ENCODE measurements around the gene ACOT2.
A peak's percentile ranks its signal among the peaks of the same experiment; 100 is the strongest.
"Not testable (repeated sequence)": the region's sequence is repeated elsewhere in the genome, so short reads cannot be mapped to it uniquely, and the experiment has no call there.

ACOT2 gene

DNA sequence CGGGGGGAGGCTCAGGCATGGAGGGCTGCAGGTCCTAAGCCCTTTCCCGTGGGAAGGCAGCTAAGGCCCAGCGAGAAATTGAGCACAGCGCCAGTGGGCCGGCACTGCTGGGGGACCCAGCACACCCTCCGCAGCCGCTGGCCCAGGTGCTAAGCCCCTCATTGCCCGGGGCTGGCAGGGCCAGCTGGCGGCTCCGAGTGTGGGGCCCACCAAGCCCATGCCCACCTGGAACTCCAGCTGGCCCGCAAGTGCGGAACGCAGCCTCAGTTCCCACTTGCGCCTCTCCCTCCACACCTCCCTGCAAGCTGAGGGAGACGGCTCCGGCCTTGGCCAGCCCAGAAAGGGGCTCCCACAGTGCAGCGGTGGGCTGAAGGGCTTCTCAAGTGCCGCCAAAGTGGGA lies 2.6 kb upstream of the ACOT2 start:
- H3K27ac ChIP-seq (ENCODE audit: low read depth, low read length); H2AFZ ChIP-seq (ENCODE audit: insufficient read depth, low read length, poor library complexity); H2BK5ac ChIP-seq (ENCODE audit: low read depth, low read length, poor library complexity); H2BK12ac ChIP-seq (ENCODE audit: low read length); H4K91ac ChIP-seq (ENCODE audit: low read depth, low read length); H3K14ac ChIP-seq (ENCODE audit: low read length); H3K9ac ChIP-seq (ENCODE audit: low read length); H2BK120ac ChIP-seq (ENCODE audit: insufficient read depth, low read length, poor library complexity); H3K9me3 ChIP-seq (ENCODE audit: insufficient read depth, low read depth, low read length); H3K79me2 ChIP-seq (ENCODE audit: control insufficient read depth, insufficient read depth, low read length, poor library complexity); H3K18ac ChIP-seq (ENCODE audit: low read length); H3K23ac ChIP-seq (ENCODE audit: low read length); DNase-seq; H3K4me3 ChIP-seq (ENCODE audit: low read depth, low read length); H3K4ac ChIP-seq (ENCODE audit: low read depth, low read length); H4K12ac ChIP-seq (ENCODE audit: low read depth, low read length); H3K4me2 ChIP-seq (ENCODE audit: low read length); H4K8ac ChIP-seq (ENCODE audit: low read depth, low read length); H3K27me3 ChIP-seq (ENCODE audit: insufficient read depth, low read length); H2AK5ac ChIP-seq (ENCODE audit: low read length); H3K36me3 ChIP-seq (ENCODE audit: control insufficient read depth in 1 of 2, insufficient read depth in 2 of 2, low read length in 2 of 2): not testable (repeated sequence)
- Histone ChIP-seq H3K4me1 (ENCODE audit: control insufficient read depth in 1 of 2, insufficient read depth in 2 of 2, low read length in 2 of 2) (peaks cover 8 to 12% of the 10 kb centered on the region in 2 experiments), H3K79me1 (ENCODE audit: low read length) (peaks cover 11% of the 10 kb centered on the region)
- no CpG with 5 or more reads among the region's 18 CpGs for WGBS (ENCODE audit: extremely low coverage, insufficient coverage, insufficient read length)

DNA sequence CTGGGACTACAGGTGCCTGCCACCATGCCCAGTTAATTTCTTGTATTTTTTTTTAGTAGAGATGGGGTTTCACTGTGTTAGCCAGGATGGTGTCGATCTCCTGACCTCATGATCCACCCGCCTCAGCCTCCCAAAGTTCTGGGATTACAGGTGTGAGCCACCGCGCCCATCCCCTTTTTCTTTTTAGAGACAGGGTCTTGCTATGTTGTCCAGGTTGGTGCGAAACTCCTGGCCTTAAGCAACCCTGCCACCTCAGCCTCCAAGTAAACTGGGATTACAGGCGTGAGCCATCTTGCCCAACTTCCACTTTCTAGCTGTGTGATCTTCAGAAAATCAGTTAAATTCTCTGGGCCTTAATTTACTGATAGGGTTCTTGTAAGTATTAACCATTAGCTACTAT lies 2.1 kb upstream of the ACOT2 start:
- not testable (repeated sequence) for H3K14ac ChIP-seq (ENCODE audit: low read length); H3K36me3 ChIP-seq (ENCODE audit: control insufficient read depth in 1 of 2, insufficient read depth in 2 of 2, low read length in 2 of 2); H2AK5ac ChIP-seq (ENCODE audit: low read length); H3K23ac ChIP-seq (ENCODE audit: low read length); H3K27ac ChIP-seq (ENCODE audit: low read depth, low read length); H3K79me2 ChIP-seq (ENCODE audit: control insufficient read depth, insufficient read depth, low read length, poor library complexity); H2BK120ac ChIP-seq (ENCODE audit: insufficient read depth, low read length, poor library complexity); DNase-seq; H3K4me3 ChIP-seq (ENCODE audit: low read depth, low read length); H2AFZ ChIP-seq (ENCODE audit: insufficient read depth, low read length, poor library complexity); H2BK5ac ChIP-seq (ENCODE audit: low read depth, low read length, poor library complexity); H4K8ac ChIP-seq (ENCODE audit: low read depth, low read length); H3K9me3 ChIP-seq (ENCODE audit: insufficient read depth, low read depth, low read length); H3K4me2 ChIP-seq (ENCODE audit: low read length); H4K91ac ChIP-seq (ENCODE audit: low read depth, low read length); H2BK12ac ChIP-seq (ENCODE audit: low read length); H3K27me3 ChIP-seq (ENCODE audit: insufficient read depth, low read length); H3K4ac ChIP-seq (ENCODE audit: low read depth, low read length); H3K9ac ChIP-seq (ENCODE audit: low read length); H4K12ac ChIP-seq (ENCODE audit: low read depth, low read length)
- H3K79me1 ChIP-seq (ENCODE audit: low read length): peaks cover 11% of the 10 kb centered on the region
- H3K4me1 ChIP-seq (ENCODE audit: control insufficient read depth in 1 of 2, insufficient read depth in 2 of 2, low read length in 2 of 2): peaks cover 8 to 12% of the 10 kb centered on the region in 2 experiments
- peak overlapping the region; percentile 42 for H3K18ac ChIP-seq (ENCODE audit: low read length)
- WGBS (ENCODE audit: extremely low coverage, insufficient coverage, insufficient read length): no CpG with 5 or more reads among the region's 6 CpGs

GRCh38 chr14:73567358-73567757 lies 1.7 kb upstream of the ACOT2 start:
- Histone ChIP-seq H3K79me2 (ENCODE audit: control insufficient read depth, insufficient read depth, low read length, poor library complexity) (peaks cover 2% of the 10 kb centered on the region), H3K4ac (ENCODE audit: low read depth, low read length) (no peak overlapping the region), H3K9me3 (ENCODE audit: insufficient read depth, low read depth, low read length) (peaks cover 3% of the 10 kb centered on the region), H2AFZ (ENCODE audit: insufficient read depth, low read length, poor library complexity) (no peak overlapping the region), H3K14ac (ENCODE audit: low read length) (no peak overlapping the region), H3K36me3 (ENCODE audit: control insufficient read depth in 1 of 2, insufficient read depth in 2 of 2, low read length in 2 of 2) (no peaks in the 10 kb centered on the region), H4K12ac (ENCODE audit: low read depth, low read length) (no peak overlapping the region), H3K23ac (ENCODE audit: low read length) (no peak overlapping the region), H3K4me1 (ENCODE audit: control insufficient read depth in 1 of 2, insufficient read depth in 2 of 2, low read length in 2 of 2) (peaks cover 8 to 12% of the 10 kb centered on the region in 2 experiments), H2BK5ac (ENCODE audit: low read depth, low read length, poor library complexity) (no peak overlapping the region), H3K27ac (ENCODE audit: low read depth, low read length) (no peak overlapping the region), H3K27me3 (ENCODE audit: insufficient read depth, low read length) (no peaks in the 10 kb centered on the region), H3K4me3 (ENCODE audit: low read depth, low read length) (no peak overlapping the region), H2BK120ac (ENCODE audit: insufficient read depth, low read length, poor library complexity) (no peak overlapping the region), H2AK5ac (ENCODE audit: low read length) (no peak overlapping the region), H4K91ac (ENCODE audit: low read depth, low read length) (no peak overlapping the region), H3K18ac (ENCODE audit: low read length) (no peak overlapping the region), H3K4me2 (ENCODE audit: low read length) (peak overlapping the region; percentile 33), H4K8ac (ENCODE audit: low read depth, low read length) (no peak overlapping the region), H3K79me1 (ENCODE audit: low read length) (peaks cover 11% of the 10 kb centered on the region), H2BK12ac (ENCODE audit: low read length) (no peak overlapping the region), H3K9ac (ENCODE audit: low read length) (no peak overlapping the region)
- no CpG with 5 or more reads among the region's 7 CpGs for whole genome bisulfite sequencing (ENCODE audit: extremely low coverage, insufficient coverage, insufficient read length)
- no peak for DNase-seq

DNA sequence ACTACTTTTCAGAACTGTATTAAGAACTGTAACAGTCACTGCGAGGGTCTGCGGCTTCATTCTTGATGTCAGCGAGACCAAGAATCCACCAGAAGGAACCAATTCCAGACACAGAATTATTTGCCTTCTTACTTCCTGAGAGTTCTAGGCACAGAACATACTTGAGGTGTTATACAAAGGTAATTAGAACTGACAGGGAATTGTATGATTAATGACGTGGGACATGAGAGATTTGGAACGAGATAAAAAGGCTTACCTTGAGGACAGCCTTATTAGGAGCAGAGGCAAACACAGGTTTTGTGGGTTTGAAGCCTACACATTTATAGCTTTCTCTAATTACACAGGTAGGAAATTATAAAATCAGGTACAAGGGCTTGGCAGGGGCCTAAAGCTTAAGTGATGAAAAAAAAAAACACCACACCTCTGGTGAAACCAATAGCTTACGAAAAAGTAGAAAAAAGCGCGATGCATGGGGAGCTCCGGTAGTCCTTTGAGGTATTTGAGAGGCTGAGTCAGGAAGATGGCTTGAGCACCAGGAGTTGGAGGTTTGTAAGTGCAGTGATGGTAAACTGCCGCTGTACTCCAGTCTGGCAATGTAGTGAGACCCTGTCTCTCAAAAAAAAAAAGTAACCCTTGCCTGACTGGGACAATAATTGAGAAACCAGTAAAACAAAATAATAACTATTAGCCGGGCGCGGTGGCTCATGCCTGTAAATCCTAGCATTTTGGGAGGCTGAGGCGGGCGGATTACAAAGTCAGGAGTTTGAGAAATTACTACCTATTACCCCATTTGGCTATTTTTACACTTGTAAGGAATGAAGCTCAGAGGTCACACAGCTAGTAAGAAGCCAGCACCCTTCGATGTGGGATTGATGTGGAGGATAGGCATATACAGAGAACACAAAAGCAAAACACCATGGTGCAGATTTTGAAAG lies 795 bp upstream of the ACOT2 start:
- peak overlapping the region; percentile 91 for H3K27ac ChIP-seq (ENCODE audit: low read depth, low read length)
- no peak overlapping the region for H4K8ac ChIP-seq (ENCODE audit: low read depth, low read length)
- peaks cover 2% of the 10 kb centered on the region for H3K79me2 ChIP-seq (ENCODE audit: control insufficient read depth, insufficient read depth, low read length, poor library complexity)
- H2BK120ac ChIP-seq (ENCODE audit: insufficient read depth, low read length, poor library complexity): no peak overlapping the region
- H2BK5ac ChIP-seq (ENCODE audit: low read depth, low read length, poor library complexity): peak overlapping the region; percentile 42
- no peak overlapping the region for H3K18ac ChIP-seq (ENCODE audit: low read length)
- peaks cover 11% of the 10 kb centered on the region for H3K79me1 ChIP-seq (ENCODE audit: low read length)
- H4K12ac ChIP-seq (ENCODE audit: low read depth, low read length): no peak overlapping the region
- peak overlapping the region; percentile 37 for H3K4me2 ChIP-seq (ENCODE audit: low read length)
- peak; percentile 49 to 73 for DNase-seq
- no peak overlapping the region for H3K4me3 ChIP-seq (ENCODE audit: low read depth, low read length)
- no peak overlapping the region for H2BK12ac ChIP-seq (ENCODE audit: low read length)
- no peak overlapping the region for H2AK5ac ChIP-seq (ENCODE audit: low read length)
- no peaks in the 10 kb centered on the region for H3K36me3 ChIP-seq (ENCODE audit: control insufficient read depth in 1 of 2, insufficient read depth in 2 of 2, low read length in 2 of 2)
- H3K4me1 ChIP-seq (ENCODE audit: control insufficient read depth in 1 of 2, insufficient read depth in 2 of 2, low read length in 2 of 2): peaks cover 8 to 12% of the 10 kb centered on the region in 2 experiments
- H3K23ac ChIP-seq (ENCODE audit: low read length): no peak overlapping the region
- no peak overlapping the region for H3K4ac ChIP-seq (ENCODE audit: low read depth, low read length)
- H3K27me3 ChIP-seq (ENCODE audit: insufficient read depth, low read length): no peaks in the 10 kb centered on the region
- H2AFZ ChIP-seq (ENCODE audit: insufficient read depth, low read length, poor library complexity): no peak overlapping the region
- H4K91ac ChIP-seq (ENCODE audit: low read depth, low read length): peak overlapping the region; percentile 89
- WGBS (ENCODE audit: extremely low coverage, insufficient coverage, insufficient read length): no CpG with 5 or more reads among the region's 16 CpGs
- no peak overlapping the region for H3K9ac ChIP-seq (ENCODE audit: low read length)
- H3K9me3 ChIP-seq (ENCODE audit: insufficient read depth, low read depth, low read length): peaks cover 2% of the 10 kb centered on the region
- H3K14ac ChIP-seq (ENCODE audit: low read length): no peak overlapping the region
